WTC11 (cell line): Measurements from ENCODE around the gene ADAT1. TPM values are rescaled to one million over a fixed set of nuclear protein-coding genes. Genes with fewer than 3 reads are reported as not detected.

Experiments
- ATAC-seq: fragments of 200-7000 bp; cut with Tn5 transposase; 2 replicates; pipeline ENCODE4 v1.10.0; 2021; ENCODE audit warnings: mild to moderate bottlenecking, moderate library complexity
- CTCF ChIA-PET: fragments of 300-600 bp; sonication (Branson Sonifier 250); formaldehyde crosslinking; loops from one replicate; lab custom pipeline; 2021; ENCODE audit warnings: antibody characterized with exemption; lab: Charles Lee
- POLR2A ChIA-PET: fragments of 350-600 bp; sonication (Branson Sonifier 250); formaldehyde crosslinking; loops from one replicate; lab custom pipeline; 2021; ENCODE audit warnings: antibody characterized with exemption; lab: Charles Lee
- DNase-seq: peaks from one replicate; pipeline ENCODE4 v3.0.0; 2021; ENCODE audit warnings: low spot score
- H3K27ac Mint-ChIP-seq: 2 replicates; pipeline ENCODE4 v1.8.0; 2021; ENCODE audit warnings: mixed read lengths
- H3K27me3 Mint-ChIP-seq: 2 replicates; pipeline ENCODE4 v1.8.0; 2021; ENCODE audit warnings: low read depth, mild to moderate bottlenecking, moderate library complexity, mixed read lengths
- H3K36me3 Mint-ChIP-seq: 2 replicates; pipeline ENCODE4 v1.8.0; 2021; ENCODE audit warnings: mixed read lengths
- H3K4me1 Mint-ChIP-seq: 2 replicates; pipeline ENCODE4 v1.8.0; 2022; ENCODE audit warnings: mixed read lengths
- H3K4me3 Mint-ChIP-seq: 2 replicates; pipeline ENCODE4 v1.8.0; 2021; ENCODE audit warnings: mild to moderate bottlenecking, moderate library complexity, mixed read lengths
- H3K9me3 Mint-ChIP-seq: 2 replicates; pipeline ENCODE4 v1.8.0; 2021; ENCODE audit warnings: mixed read lengths
- ATF6 ChIP-seq: sonication (generic); formaldehyde crosslinking; IDR thresholded peaks from 2 replicates; pipeline ENCODE4 v1.8.1; 2023; ENCODE audit warnings: mild to moderate bottlenecking, missing genetic modification reagents
- CREB1 ChIP-seq: sonication (generic); formaldehyde crosslinking; IDR thresholded peaks from 2 replicates; pipeline ENCODE4 v1.8.0; 2023; ENCODE audit warnings: mild to moderate bottlenecking, missing genetic modification reagents
- CTCF ChIP-seq: fragments of 200-600 bp; IDR thresholded peaks from 2 replicates; pipeline ENCODE4 v1.8.0; 2022; ENCODE audit warnings: antibody characterized with exemption
- E2F1 ChIP-seq: sonication (generic); formaldehyde crosslinking; IDR thresholded peaks from 2 replicates; pipeline ENCODE4 v1.8.0; 2022; ENCODE audit warnings: mild to moderate bottlenecking, missing genetic modification reagents
- ELF4 ChIP-seq: sonication (generic); formaldehyde crosslinking; IDR thresholded peaks from 2 replicates; pipeline ENCODE4 v1.8.1; 2022; ENCODE audit warnings: low read depth, mild to moderate bottlenecking, moderate library complexity, missing genetic modification reagents
- FOXP1 ChIP-seq: sonication (generic); formaldehyde crosslinking; IDR thresholded peaks from 2 replicates; pipeline ENCODE4 v1.8.0; 2022; ENCODE audit warnings: missing genetic modification reagents, mild to moderate bottlenecking, moderate library complexity, borderline replicate concordance
- GTF2I ChIP-seq: fragments of 250-450 bp; sonication (Bioruptor Pico); conservative IDR thresholded peaks from 2 replicates; pipeline ENCODE4 v1.4.0; 2021; ENCODE audit warnings: mild to moderate bottlenecking
- JUN ChIP-seq: sonication (generic); formaldehyde crosslinking; IDR thresholded peaks from 2 replicates; pipeline ENCODE4 v1.8.0; 2023; ENCODE audit warnings: mild to moderate bottlenecking, missing genetic modification reagents
- KAT7 ChIP-seq: sonication (generic); formaldehyde crosslinking; IDR thresholded peaks from 2 replicates; pipeline ENCODE4 v1.8.1; 2023; ENCODE audit warnings: missing genetic modification reagents, mild to moderate bottlenecking, borderline replicate concordance
- MAX ChIP-seq: sonication (generic); formaldehyde crosslinking; IDR thresholded peaks from 2 replicates; pipeline ENCODE4 v1.8.0; 2022; ENCODE audit warnings: mild to moderate bottlenecking, missing genetic modification reagents
- MYBL2 ChIP-seq: sonication (generic); formaldehyde crosslinking; IDR thresholded peaks from 2 replicates; pipeline ENCODE4 v1.8.1; 2023; ENCODE audit warnings: mild to moderate bottlenecking, moderate library complexity, missing genetic modification reagents
- NFYB ChIP-seq: sonication (generic); formaldehyde crosslinking; conservative IDR thresholded peaks from 2 replicates; pipeline ENCODE4 v1.8.0; 2022; ENCODE audit warnings: low read depth, missing genetic modification reagents
- SOX15 ChIP-seq: fragments of 250-450 bp; sonication (Bioruptor Pico); IDR thresholded peaks from 2 replicates; pipeline ENCODE4 v1.9.0; 2021; ENCODE audit warnings: mild to moderate bottlenecking
- TEAD4 ChIP-seq: sonication (generic); formaldehyde crosslinking; IDR thresholded peaks from 2 replicates; pipeline ENCODE4 v1.8.0; 2022; ENCODE audit warnings: mild to moderate bottlenecking, missing genetic modification reagents
- TP53 ChIP-seq: sonication (generic); formaldehyde crosslinking; IDR thresholded peaks from 2 replicates; pipeline ENCODE4 v1.8.1; 2023; ENCODE audit warnings: mild to moderate bottlenecking, missing genetic modification reagents
- ZNF396 ChIP-seq: fragments of 250-450 bp; sonication (Bioruptor Pico); IDR thresholded peaks from 2 replicates; pipeline ENCODE4 v1.8.0; 2021; ENCODE audit warnings: mild to moderate bottlenecking, moderate library complexity, borderline replicate concordance
- ZNF423 ChIP-seq: fragments of 250-450 bp; sonication (Bioruptor Pico); IDR thresholded peaks from 2 replicates; pipeline ENCODE4 v2.1.2; 2022; ENCODE audit warnings: mild to moderate bottlenecking, moderate library complexity
- total RNA-seq: library from RNA; stranded (reverse); gene quantifications from 3 replicates; pipeline ENCODE4 v1.2.3, GENCODE V29; 2021
- TF ChIP-seq, protein P1 (sequence below): sonication (generic); formaldehyde crosslinking; IDR thresholded peaks from 2 replicates; pipeline ENCODE4 v1.8.1; 2022; ENCODE audit warnings: low read depth, mild to moderate bottlenecking, moderate library complexity, missing genetic modification reagents, borderline replicate concordance
- TF ChIP-seq, protein P2 (sequence below): sonication (generic); formaldehyde crosslinking; IDR thresholded peaks from 2 replicates; pipeline ENCODE4 v1.8.0; 2023; ENCODE audit warnings: missing genetic modification reagents
- TF ChIP-seq, protein P3 (sequence below): sonication (generic); formaldehyde crosslinking; IDR thresholded peaks from 2 replicates; pipeline ENCODE4 v1.8.1; 2023; ENCODE audit warnings: mild to moderate bottlenecking, moderate library complexity, missing genetic modification reagents

Gene ADAT1
- total RNA-seq, 1 experiment from 2014 or later, result 46.0 TPM

- H3K36me3 Mint-ChIP-seq, result peaks cover 21% of the 10 kb centered on the region; the same call in 1 of the 2 replicates
- DNase-seq (peak; percentile 33), ATAC-seq (peak; percentile 5; the same call in 1 of the 2 replicates)
- no peaks in the 10 kb centered on the region for H3K9me3 Mint-ChIP-seq
- H3K27me3 Mint-ChIP-seq, result no peaks in the 10 kb centered on the region
- TF ChIP-seq, protein P1, sequence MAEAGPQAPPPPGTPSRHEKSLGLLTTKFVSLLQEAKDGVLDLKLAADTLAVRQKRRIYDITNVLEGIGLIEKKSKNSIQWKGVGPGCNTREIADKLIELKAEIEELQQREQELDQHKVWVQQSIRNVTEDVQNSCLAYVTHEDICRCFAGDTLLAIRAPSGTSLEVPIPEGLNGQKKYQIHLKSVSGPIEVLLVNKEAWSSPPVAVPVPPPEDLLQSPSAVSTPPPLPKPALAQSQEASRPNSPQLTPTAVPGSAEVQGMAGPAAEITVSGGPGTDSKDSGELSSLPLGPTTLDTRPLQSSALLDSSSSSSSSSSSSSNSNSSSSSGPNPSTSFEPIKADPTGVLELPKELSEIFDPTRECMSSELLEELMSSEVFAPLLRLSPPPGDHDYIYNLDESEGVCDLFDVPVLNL, result 0 out of 2 replicates have a peak, but pooled peaks have one; percentile 4
- TF ChIP-seq ZNF396 (CRISPR knock-in tag) (no peak), ZNF423 (CRISPR knock-in tag) (no peak), FOXP1 (0 out of 2 replicates have a peak, but pooled peaks have one; percentile 37), GTF2I (CRISPR knock-in tag) (no peak), TEAD4 (CRISPR knock-in tag) (no peak), MAX (CRISPR knock-in tag) (peak; percentile 6; the same call in 1 of the 2 replicates), E2F1 (no peak), CTCF (no peak)
- no peak overlapping the region for H3K27ac Mint-ChIP-seq
- CTCF ChIA-PET, result interaction anchor here (0.7 to 3.5 kb wide), 7 partner anchors 16 to 368 kb away, joined by 3 to 20 read pairs (median 7); partner anchors contain the start of gene ADAT1
- peak overlapping the region; percentile 100 for H3K4me3 Mint-ChIP-seq
- peaks cover 35% of the 10 kb centered on the region for H3K4me1 Mint-ChIP-seq
- POLR2A ChIA-PET, result interaction anchor here (1.7 kb wide), 1 partner anchor 72 kb away, joined by 5 read pairs; the partner anchor contains the start of gene CHST6
Measured at GRCh38 chr16:75566758-75567255, 56.3 kb downstream of the ADAT1 start.

DNA sequence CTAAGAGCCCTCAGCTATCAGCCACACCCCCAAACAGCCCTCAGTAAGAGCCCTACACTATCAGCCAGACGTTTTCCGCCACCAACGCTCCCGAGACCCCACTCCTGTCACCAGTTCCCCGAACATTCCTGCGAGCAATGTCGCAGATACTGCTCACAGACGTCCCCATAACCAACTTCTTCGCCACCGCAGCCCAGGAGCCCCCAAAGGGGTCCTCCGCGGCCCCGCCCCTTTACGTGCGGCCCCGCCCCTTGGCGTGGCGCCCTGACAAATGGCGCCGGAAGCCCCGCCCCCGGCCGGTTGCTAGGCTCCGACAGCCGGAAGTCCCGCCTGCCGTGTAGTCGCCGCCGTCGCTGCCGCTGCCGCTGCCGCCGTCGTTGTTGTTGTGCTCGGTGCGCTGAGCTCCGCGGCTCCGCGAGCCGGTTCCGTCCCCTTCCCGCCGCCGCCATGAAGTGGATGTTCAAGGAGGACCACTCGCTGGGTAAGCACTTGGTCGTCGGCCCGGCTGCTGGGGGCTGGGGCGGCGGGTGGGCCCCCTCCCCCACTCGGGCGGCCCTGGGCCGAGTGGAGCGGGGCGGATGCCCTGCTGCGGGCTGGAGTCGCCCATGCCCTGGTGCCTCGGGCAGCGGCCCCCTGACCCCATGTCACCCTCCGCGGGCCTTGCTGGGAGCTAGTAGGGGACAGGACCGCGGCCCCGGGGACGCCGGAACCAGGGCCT lies 56.9 kb downstream of the ADAT1 start, which contains the start of gene GABARAPL2:
Gene GABARAPL2, plus strand, starts transcription at position 340 of the 718 bp plus-strand sequence. Its CDS starts 108 bp downstream, at position 448.
- DNase-seq (peak; percentile 95), ATAC-seq (peak; percentile 78)
- Mint-ChIP-seq H3K36me3 (peaks cover 18% of the 10 kb centered on the region; the same call in 1 of the 2 replicates), H3K4me3 (peak within 1 kb of the TSS; percentile 100), H3K27me3 (no peaks in the 10 kb centered on the region), H3K4me1 (peaks cover 35% of the 10 kb centered on the region), H3K9me3 (no peaks in the 10 kb centered on the region), H3K27ac (peak within 1 kb of the TSS; percentile 97)
- ChIA-PET CTCF (interaction anchor here (0.7 to 3.5 kb wide), 9 partner anchors 16 to 101 kb away, joined by 3 to 20 read pairs (median 4); partner anchors contain the start of genes ADAT1 and CHST6), POLR2A (interaction anchor here (1.0 to 1.7 kb wide), 2 partner anchors 49 to 71 kb away, joined by 4 to 5 read pairs; partner anchors contain the start of gene CHST6)
- TF ChIP-seq, protein P2, sequence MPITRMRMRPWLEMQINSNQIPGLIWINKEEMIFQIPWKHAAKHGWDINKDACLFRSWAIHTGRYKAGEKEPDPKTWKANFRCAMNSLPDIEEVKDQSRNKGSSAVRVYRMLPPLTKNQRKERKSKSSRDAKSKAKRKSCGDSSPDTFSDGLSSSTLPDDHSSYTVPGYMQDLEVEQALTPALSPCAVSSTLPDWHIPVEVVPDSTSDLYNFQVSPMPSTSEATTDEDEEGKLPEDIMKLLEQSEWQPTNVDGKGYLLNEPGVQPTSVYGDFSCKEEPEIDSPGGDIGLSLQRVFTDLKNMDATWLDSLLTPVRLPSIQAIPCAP (CRISPR knock-in tag), result peak; percentile 37; the same call in 1 of the 2 replicates
- TF ChIP-seq JUN, result peak; percentile 67; the same call in 1 of the 2 replicates
- TF ChIP-seq KAT7, result no peak
- no peak for TF ChIP-seq CREB1 (CRISPR knock-in tag)
- TF ChIP-seq ATF6 (CRISPR knock-in tag), result no peak
- no peak for TF ChIP-seq ZNF423 (CRISPR knock-in tag)
- TF ChIP-seq, protein P3, sequence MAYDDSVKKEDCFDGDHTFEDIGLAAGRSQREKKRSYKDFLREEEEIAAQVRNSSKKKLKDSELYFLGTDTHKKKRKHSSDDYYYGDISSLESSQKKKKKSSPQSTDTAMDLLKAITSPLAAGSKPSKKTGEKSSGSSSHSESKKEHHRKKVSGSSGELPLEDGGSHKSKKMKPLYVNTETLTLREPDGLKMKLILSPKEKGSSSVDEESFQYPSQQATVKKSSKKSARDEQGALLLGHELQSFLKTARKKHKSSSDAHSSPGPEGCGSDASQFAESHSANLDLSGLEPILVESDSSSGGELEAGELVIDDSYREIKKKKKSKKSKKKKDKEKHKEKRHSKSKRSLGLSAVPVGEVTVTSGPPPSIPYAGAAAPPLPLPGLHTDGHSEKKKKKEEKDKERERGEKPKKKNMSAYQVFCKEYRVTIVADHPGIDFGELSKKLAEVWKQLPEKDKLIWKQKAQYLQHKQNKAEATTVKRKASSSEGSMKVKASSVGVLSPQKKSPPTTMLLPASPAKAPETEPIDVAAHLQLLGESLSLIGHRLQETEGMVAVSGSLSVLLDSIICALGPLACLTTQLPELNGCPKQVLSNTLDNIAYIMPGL, result no peak
- TF ChIP-seq CTCF, result no peak
- TF ChIP-seq ELF4, result no peak
- no peak for TF ChIP-seq NFYB (CRISPR knock-in tag)
- no peak for TF ChIP-seq TP53
- TF ChIP-seq MYBL2 (CRISPR knock-in tag), result peak; percentile 71; the same call in 1 of the 2 replicates
- no peak for TF ChIP-seq SOX15 (CRISPR knock-in tag)
